ENCODE results near the gene DLGAP1.

DNA sequence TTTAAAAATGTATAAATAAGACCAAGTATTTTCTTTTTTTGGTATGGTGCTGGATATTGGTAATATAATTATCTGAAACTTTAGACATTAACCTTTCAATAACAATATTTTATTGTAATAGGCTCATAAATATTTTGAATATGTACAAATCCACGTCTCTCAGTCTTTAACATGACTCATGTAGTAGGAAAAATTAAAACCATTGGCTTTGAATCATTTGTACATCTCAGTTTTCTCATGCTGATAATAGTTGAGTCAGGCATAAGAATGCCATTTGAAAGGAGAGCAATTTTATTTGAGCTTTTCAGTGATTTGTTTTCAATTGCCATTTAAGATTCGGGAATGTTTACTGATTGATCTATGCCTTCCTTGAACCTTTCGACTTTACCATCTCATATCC lies 640.3 kb downstream of the DLGAP1 start:
- TF ChIP-seq, protein P1, sequence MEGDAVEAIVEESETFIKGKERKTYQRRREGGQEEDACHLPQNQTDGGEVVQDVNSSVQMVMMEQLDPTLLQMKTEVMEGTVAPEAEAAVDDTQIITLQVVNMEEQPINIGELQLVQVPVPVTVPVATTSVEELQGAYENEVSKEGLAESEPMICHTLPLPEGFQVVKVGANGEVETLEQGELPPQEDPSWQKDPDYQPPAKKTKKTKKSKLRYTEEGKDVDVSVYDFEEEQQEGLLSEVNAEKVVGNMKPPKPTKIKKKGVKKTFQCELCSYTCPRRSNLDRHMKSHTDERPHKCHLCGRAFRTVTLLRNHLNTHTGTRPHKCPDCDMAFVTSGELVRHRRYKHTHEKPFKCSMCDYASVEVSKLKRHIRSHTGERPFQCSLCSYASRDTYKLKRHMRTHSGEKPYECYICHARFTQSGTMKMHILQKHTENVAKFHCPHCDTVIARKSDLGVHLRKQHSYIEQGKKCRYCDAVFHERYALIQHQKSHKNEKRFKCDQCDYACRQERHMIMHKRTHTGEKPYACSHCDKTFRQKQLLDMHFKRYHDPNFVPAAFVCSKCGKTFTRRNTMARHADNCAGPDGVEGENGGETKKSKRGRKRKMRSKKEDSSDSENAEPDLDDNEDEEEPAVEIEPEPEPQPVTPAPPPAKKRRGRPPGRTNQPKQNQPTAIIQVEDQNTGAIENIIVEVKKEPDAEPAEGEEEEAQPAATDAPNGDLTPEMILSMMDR (IDR thresholded peaks at IDR 0.05): no peak
- TF ChIP-seq EP300 (IDR thresholded peaks at IDR 0.05): no peak
